K562 (cell line): ENCODE results near the gene TMEM222. TPM values are rescaled to one million over a fixed set of nuclear protein-coding genes. Genes with fewer than 3 reads are reported as not detected.
A peak's percentile ranks its signal among the peaks of the same experiment; 100 is the strongest.

Source experiments
- ATAC-seq: fragments of 200-7000 bp; cut with Tn5 transposase; 3 replicates; pipeline ENCODE4 v1.9.1; 2020; ENCODE audit warnings: moderate library complexity
- BruUV-seq: library from RNA; stranded (reverse); fragments of 400-500 nt; replicated peaks from 2 replicates; lab custom pipeline; 2021; lab: Mats Ljungman, UMichigan
- CTCF ChIA-PET: fragments of 300-600 bp; formaldehyde crosslinking; extraction: SDS; loops from one replicate; lab custom pipeline; 2021; ENCODE audit warnings: low intra/inter-chr PET ratio; lab: Yijun Ruan, JAX
- POLR2A ChIA-PET: fragments of 300-600, 350-650 bp; sonication (Branson Sonifier 250); formaldehyde crosslinking; extraction: SDS; loops from one replicate; lab custom pipeline; 2021; ENCODE audit warnings: antibody characterized with exemption, inconsistent platforms; lab: Yijun Ruan, JAX
- DNase-seq, 4 experiments: peaks; one replicate each; pipeline versions ENCODE4 v3.0.0 to v3.0.0-alpha.2; 2011 to 2018; ENCODE audit warnings: low spot score in 3 of 4, mixed read lengths in 3 of 4; ENCODE audit errors: extremely low read depth in 1 of 4
- FAIRE-seq: peaks from 2 replicates; lab custom pipeline; 2011; peaks lifted over from hg19 to GRCh38; lab: Jason Lieb, UNC
- H2AFZ ChIP-seq: 2 replicates; pipeline ENCODE4 v1.6.0; 2011; ENCODE audit warnings: low read depth, low read length, control low read depth, inconsistent platforms
- H3K27ac ChIP-seq: fragments of 200-600 bp; 3 replicates; pipeline ENCODE4 v1.8.0; 2011; ENCODE audit warnings: low read depth, mild to moderate bottlenecking, control low read depth, inconsistent platforms, low read length, moderate library complexity, mixed read lengths; ENCODE audit errors: extremely low read depth
- H3K27me3 ChIP-seq, 2 experiments: fragments of 300-600 bp in 1 of 2; 2 replicates in 1 of 2; 3 replicates in 1 of 2; pipeline versions ENCODE4 v1.6.0 to v1.8.0; 2011; ENCODE audit warnings: inconsistent platforms in 2 of 2, low read length in 2 of 2, mild to moderate bottlenecking in 1 of 2, mixed read lengths in 1 of 2, moderate library complexity in 1 of 2; ENCODE audit not compliant: control insufficient read depth in 2 of 2, insufficient read depth in 2 of 2
- H3K36me3 ChIP-seq: fragments of 300-600 bp; 3 replicates; pipeline ENCODE4 v1.8.0; 2011; ENCODE audit warnings: mild to moderate bottlenecking, low read length, inconsistent platforms; ENCODE audit not compliant: control insufficient read depth, insufficient read depth
- H3K4me1 ChIP-seq, 2 experiments: fragments of 200-600 bp in 1 of 2; replicated peaks in 1 of 2; 2 replicates in 1 of 2; 3 replicates in 1 of 2; pipeline versions ENCODE4 v1.5.1 to v1.8.0; 2011; ENCODE audit warnings: inconsistent platforms in 2 of 2, low read length in 2 of 2, mild to moderate bottlenecking in 1 of 2, mixed read lengths in 1 of 2, moderate library complexity in 1 of 2; ENCODE audit not compliant: control insufficient read depth in 2 of 2, insufficient read depth in 2 of 2
- H3K4me2 ChIP-seq: 2 replicates; pipeline ENCODE4 v1.6.1; 2011; ENCODE audit warnings: low read length, control low read depth, inconsistent platforms, mixed read lengths; ENCODE audit not compliant: insufficient read depth
- H3K4me3 ChIP-seq: fragments of 200-600 bp; sonication (generic), shearing (Covaris generic); 2 replicates; pipeline ENCODE4 v1.5.1; 2016; ENCODE audit warnings: control low read depth, inconsistent platforms
- H3K79me2 ChIP-seq: fragments of 200-600 bp; 3 replicates; pipeline ENCODE4 v1.8.0; 2011; ENCODE audit warnings: low read length, inconsistent platforms; ENCODE audit not compliant: control insufficient read depth, insufficient read depth
- H3K9ac ChIP-seq, 2 experiments: 2 replicates each; pipeline versions ENCODE4 v1.6.0 to v1.6.1; 2011; ENCODE audit warnings: low read depth in 2 of 2, low read length in 2 of 2, control low read depth in 1 of 2, inconsistent platforms in 1 of 2, mild to moderate bottlenecking in 1 of 2, mixed read lengths in 1 of 2; ENCODE audit not compliant: insufficient read depth in 1 of 2
- H3K9me1 ChIP-seq: one replicate; pipeline ENCODE4 v1.6.0; 2011; ENCODE audit warnings: inconsistent platforms, mild to moderate bottlenecking, low read length, moderate library complexity; ENCODE audit not compliant: control insufficient read depth, insufficient read depth
- H3K9me3 ChIP-seq: replicated peaks from 2 replicates; pipeline ENCODE4 v1.5.1; 2011; ENCODE audit warnings: low read depth, low read length, inconsistent platforms; ENCODE audit not compliant: control insufficient read depth, insufficient read depth
- H4K20me1 ChIP-seq: replicated peaks from 2 replicates; pipeline ENCODE4 v1.6.1; 2011; ENCODE audit warnings: low read length, inconsistent platforms, mixed read lengths; ENCODE audit not compliant: control insufficient read depth, insufficient read depth
- BHLHE40 ChIP-seq: IDR thresholded peaks from 2 replicates; pipeline ENCODE4 v1.6.1; 2011; ENCODE audit warnings: low read length, improper control_type of control experiment
- CBFA2T2 ChIP-seq: fragments of 450-650 bp; conservative IDR thresholded peaks from 2 replicates; pipeline ENCODE4 v1.6.1; 2017; ENCODE audit warnings: mild to moderate bottlenecking
- CCNT2 ChIP-seq: IDR thresholded peaks from 2 replicates; pipeline ENCODE4 v1.6.1; 2011; ENCODE audit warnings: borderline replicate concordance, low read depth, mild to moderate bottlenecking, moderate library complexity, mixed read lengths, low read length; ENCODE audit not compliant: insufficient read length; ENCODE audit errors: extremely low read depth
- DACH1 ChIP-seq: fragments of 450-650 bp; IDR thresholded peaks from 2 replicates; pipeline ENCODE4 v1.6.1; 2018; ENCODE audit not compliant: partially characterized antibody
- ZC3H4 ChIP-seq: sonication (generic); formaldehyde crosslinking; IDR thresholded peaks from 2 replicates; pipeline ENCODE4 v1.9.0; 2021; ENCODE audit warnings: missing genetic modification reagents, borderline replicate concordance
- ZNF431 ChIP-seq: sonication (generic); formaldehyde crosslinking; IDR thresholded peaks from 2 replicates; pipeline ENCODE4 v1.8.0; 2022; ENCODE audit warnings: mild to moderate bottlenecking, missing genetic modification reagents
- WGBS: fragments of 100-300 bp; shearing (Covaris generic); methylation state at CpG from one replicate; pipeline ENCODE4 v1.1.6; 2016; ENCODE audit warnings: low coverage, mixed read lengths; ENCODE audit not compliant: insufficient coverage; ENCODE audit errors: missing lambda C conversion rate; 5-methylcytosine and 5-hydroxymethylcytosine counted together
- in situ Hi-C: fragments of 300-500 bp; cut with MboI; formaldehyde crosslinking; loops from 4 replicates; pipeline ENCODE4 v1.15.0; 2018; ENCODE audit warnings: inconsistent platforms, mixed read lengths
- intact Hi-C: fragments of 100-400 bp; cut with micrococcal nuclease; formaldehyde crosslinking; loops from 2 replicates; pipeline ENCODE4 v1.14.2; 2022
- polyA plus RNA-seq, 8 experiments: library from polyadenylated mRNA; depleted of rRNA in 4 of 8; stranded (reverse) in 5 of 8; unstranded in 3 of 8; fragments of >200 nt; fragmentation: Nextera tagmentation in 2 of 8; fragmentation: Illumina TruSeq in 1 of 8; extraction: Ambion mirVana in 2 of 8; extraction: Trizol in 1 of 8; gene quantifications; 2 replicates each; pipeline versions ENCODE4 v1.2.1 to v1.2.3, GENCODE V29; 2011 to 2014; ENCODE audit warnings: inconsistent platforms in 1 of 8, missing spikeins in 1 of 8
- total RNA-seq, 7 experiments: library from RNA; depleted of rRNA in 6 of 7; stranded (reverse); fragments of >200 nt in 6 of 7; fragmentation: Illumina TruSeq in 2 of 7; extraction: Trizol in 2 of 7; gene quantifications; 2 replicates each; pipeline versions ENCODE4 v1.2.1 to v1.2.3, GENCODE V29; 2011 to 2021; ENCODE audit warnings: low replicate concordance in 1 of 7
- TF ChIP-seq, protein P1 (sequence below): fragments of 450-650 bp; IDR thresholded peaks from 2 replicates; pipeline ENCODE4 v1.6.1; 2016
- TF ChIP-seq, protein P2 (sequence below), 3 experiments: fragments of 200-800 bp in 1 of 3; sonication (Bioruptor generic) in 1 of 3; sonication (generic) in 1 of 3; formaldehyde crosslinking in 1 of 3; IDR thresholded peaks; 2 replicates each; pipeline versions ENCODE4 v1.6.1 to v1.8.0; 2016 to 2022; ENCODE audit warnings: mild to moderate bottlenecking in 2 of 3, missing compliant biosample characterization in 2 of 3, missing genetic modification characterization in 2 of 3, missing genetic modification reagents in 1 of 3
- TF ChIP-seq, protein P3 (sequence below), 2 experiments: fragments of 450-650 bp; IDR thresholded peaks; 2 replicates each; pipeline ENCODE4 v1.6.1; 2016
- TF ChIP-seq, protein P4 (sequence below): sonication (generic); formaldehyde crosslinking; IDR thresholded peaks from 2 replicates; pipeline ENCODE4 v1.8.1; 2023; ENCODE audit warnings: mild to moderate bottlenecking, missing genetic modification reagents
- TF ChIP-seq, protein P5 (sequence below): fragments of 250-450 bp; sonication (Bioruptor Pico); IDR thresholded peaks from 2 replicates; pipeline ENCODE4 v1.6.1; 2021; ENCODE audit warnings: mild to moderate bottlenecking

The TMEM222 gene
- total and polyA plus RNA-seq, 9 of the 15 experiments (the other 6 are each of a cell fraction or from before 2014, with no cell fraction given): 6.9 to 48.0 (median 32.8) TPM

DNA sequence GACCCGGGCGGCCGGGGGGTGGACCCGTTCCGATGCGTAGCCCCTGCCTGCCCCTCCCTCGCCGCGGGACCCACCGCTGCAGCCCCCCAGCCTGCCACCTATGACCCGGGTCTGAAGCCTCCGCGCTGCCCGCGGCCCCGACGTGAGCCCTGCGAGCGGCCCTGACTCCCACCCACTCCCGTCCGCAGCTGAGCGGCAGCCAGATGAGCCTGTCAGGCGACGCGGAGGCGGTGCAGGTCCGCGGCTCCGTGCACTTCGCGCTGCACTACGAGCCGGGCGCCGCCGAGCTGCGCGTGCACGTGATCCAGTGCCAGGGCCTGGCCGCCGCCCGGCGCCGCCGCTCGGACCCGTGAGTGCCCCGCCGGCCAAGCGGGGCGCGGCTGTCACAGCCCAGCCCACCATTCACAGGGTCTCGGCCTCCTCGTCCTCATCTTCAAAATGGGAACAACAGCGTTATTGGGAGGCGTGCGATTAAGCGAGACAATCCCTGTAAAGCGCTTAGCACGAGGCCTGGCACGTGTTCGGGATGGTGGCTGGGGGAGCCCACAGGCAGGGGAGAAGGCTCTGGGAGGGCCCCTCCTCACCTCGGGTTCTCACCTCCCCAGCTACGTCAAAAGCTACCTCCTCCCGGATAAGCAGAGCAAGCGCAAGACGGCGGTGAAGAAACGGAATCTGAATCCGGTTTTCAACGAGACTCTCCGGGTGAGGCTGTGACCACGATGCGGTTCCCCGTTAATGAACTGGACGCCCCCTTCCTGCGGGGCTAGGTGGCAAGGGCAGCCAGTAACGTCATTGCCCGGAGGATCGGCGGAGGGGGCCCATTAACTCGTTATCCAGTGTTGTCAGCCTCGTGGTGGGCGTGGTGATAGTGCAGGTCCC is 28.1 kb downstream of the TMEM222 start:
- Histone ChIP-seq H3K9me1 (no peaks in the 10 kb centered on the region), H3K27ac (no peak overlapping the region), H4K20me1 (no peaks in the 10 kb centered on the region), H3K9ac (peak overlapping the region in 1 of 2 experiments; percentile 90; a peak in 2 of 4 replicates), H3K4me2 (peak overlapping the region; percentile 61; the same call in 1 of the 2 replicates), H3K4me3 (no peak overlapping the region), H3K27me3 (no peaks in the 10 kb centered on the region), H3K9me3 (no peaks in the 10 kb centered on the region), H2AFZ (peak overlapping the region; percentile 96), H3K36me3 (no peaks in the 10 kb centered on the region), H3K79me2 (no peaks in the 10 kb centered on the region), H3K4me1 (peaks cover 15 to 52% of the 10 kb centered on the region in 2 experiments; a peak in 4 of 5 replicates)
- in situ Hi-C loops: no loop called here
- DNase-seq (no peak), ATAC-seq (peak; percentile 10), FAIRE-seq (peak; percentile 6)
- WGBS: 82% methylated on average over 47 of the region's 84 CpGs
- ChIA-PET CTCF (no interaction called here), POLR2A (interaction anchor here (0.9 to 4.4 kb wide), 9 partner anchors 8 to 23 kb away, joined by 3 to 19 read pairs (median 8); partner anchors contain the start of genes MAP3K6 and SYTL1)
- no TSS peak for BruUV-seq
- intact Hi-C loops: no loop called here
- TF ChIP-seq, protein P1, sequence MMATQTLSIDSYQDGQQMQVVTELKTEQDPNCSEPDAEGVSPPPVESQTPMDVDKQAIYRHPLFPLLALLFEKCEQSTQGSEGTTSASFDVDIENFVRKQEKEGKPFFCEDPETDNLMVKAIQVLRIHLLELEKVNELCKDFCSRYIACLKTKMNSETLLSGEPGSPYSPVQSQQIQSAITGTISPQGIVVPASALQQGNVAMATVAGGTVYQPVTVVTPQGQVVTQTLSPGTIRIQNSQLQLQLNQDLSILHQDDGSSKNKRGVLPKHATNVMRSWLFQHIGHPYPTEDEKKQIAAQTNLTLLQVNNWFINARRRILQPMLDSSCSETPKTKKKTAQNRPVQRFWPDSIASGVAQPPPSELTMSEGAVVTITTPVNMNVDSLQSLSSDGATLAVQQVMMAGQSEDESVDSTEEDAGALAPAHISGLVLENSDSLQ: peak; percentile 89
- TF ChIP-seq CBFA2T2 (no peak), ZNF431 (CRISPR knock-in tag) (peak; percentile 35; the same call in 1 of the 2 replicates), ZC3H4 (0 out of 2 replicates have a peak, but pooled peaks have one; percentile 50), DACH1 (peak; percentile 31), BHLHE40 (0 out of 2 replicates have a peak, but pooled peaks have one; percentile 8), CCNT2 (peak; percentile 1)
- TF ChIP-seq, protein P2, sequence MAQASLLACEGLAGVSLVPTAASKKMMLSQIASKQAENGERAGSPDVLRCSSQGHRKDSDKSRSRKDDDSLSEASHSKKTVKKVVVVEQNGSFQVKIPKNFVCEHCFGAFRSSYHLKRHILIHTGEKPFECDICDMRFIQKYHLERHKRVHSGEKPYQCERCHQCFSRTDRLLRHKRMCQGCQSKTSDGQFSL (CRISPR knock-in tag; IDR thresholded peaks at IDR 0.05): 0 out of 2 replicates have a peak, but pooled peaks have one; percentile 30
- TF ChIP-seq, protein P2 (tag; IDR thresholded peaks at IDR 0.05): no peak
- TF ChIP-seq, protein P3, sequence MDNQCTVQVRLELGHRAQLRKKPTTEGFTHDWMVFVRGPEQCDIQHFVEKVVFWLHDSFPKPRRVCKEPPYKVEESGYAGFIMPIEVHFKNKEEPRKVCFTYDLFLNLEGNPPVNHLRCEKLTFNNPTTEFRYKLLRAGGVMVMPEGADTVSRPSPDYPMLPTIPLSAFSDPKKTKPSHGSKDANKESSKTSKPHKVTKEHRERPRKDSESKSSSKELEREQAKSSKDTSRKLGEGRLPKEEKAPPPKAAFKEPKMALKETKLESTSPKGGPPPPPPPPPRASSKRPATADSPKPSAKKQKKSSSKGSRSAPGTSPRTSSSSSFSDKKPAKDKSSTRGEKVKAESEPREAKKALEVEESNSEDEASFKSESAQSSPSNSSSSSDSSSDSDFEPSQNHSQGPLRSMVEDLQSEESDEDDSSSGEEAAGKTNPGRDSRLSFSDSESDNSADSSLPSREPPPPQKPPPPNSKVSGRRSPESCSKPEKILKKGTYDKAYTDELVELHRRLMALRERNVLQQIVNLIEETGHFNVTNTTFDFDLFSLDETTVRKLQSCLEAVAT (IDR thresholded peaks at IDR 0.05): 0 out of 4 replicates have a peak, but pooled peaks of 1 of the 2 experiments have one; percentile 41
- TF ChIP-seq, protein P4, sequence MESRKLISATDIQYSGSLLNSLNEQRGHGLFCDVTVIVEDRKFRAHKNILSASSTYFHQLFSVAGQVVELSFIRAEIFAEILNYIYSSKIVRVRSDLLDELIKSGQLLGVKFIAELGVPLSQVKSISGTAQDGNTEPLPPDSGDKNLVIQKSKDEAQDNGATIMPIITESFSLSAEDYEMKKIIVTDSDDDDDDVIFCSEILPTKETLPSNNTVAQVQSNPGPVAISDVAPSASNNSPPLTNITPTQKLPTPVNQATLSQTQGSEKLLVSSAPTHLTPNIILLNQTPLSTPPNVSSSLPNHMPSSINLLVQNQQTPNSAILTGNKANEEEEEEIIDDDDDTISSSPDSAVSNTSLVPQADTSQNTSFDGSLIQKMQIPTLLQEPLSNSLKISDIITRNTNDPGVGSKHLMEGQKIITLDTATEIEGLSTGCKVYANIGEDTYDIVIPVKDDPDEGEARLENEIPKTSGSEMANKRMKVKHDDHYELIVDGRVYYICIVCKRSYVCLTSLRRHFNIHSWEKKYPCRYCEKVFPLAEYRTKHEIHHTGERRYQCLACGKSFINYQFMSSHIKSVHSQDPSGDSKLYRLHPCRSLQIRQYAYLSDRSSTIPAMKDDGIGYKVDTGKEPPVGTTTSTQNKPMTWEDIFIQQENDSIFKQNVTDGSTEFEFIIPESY (CRISPR knock-in tag): peak; percentile 75; the same call in 1 of the 2 replicates
- TF ChIP-seq, protein P5, sequence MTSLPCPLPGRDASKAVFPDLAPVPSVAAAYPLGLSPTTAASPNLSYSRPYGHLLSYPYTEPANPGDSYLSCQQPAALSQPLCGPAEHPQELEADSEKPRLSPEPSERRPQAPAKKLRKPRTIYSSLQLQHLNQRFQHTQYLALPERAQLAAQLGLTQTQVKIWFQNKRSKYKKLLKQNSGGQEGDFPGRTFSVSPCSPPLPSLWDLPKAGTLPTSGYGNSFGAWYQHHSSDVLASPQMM (CRISPR knock-in tag): no peak
